Activated gamma-delta T cell treated with anti-CD3 and anti-CD28 coated beads, Interleukin-2, amount 50 U/mL, for 16 hours (primary cell): Measurements from ENCODE around the gene NR4A1.

Experiments
- DNase-seq: peaks from one replicate; pipeline ENCODE4 v3.0.0-alpha.2; 2020; ENCODE audit warnings: low read depth

The NR4A1 gene

DNA sequence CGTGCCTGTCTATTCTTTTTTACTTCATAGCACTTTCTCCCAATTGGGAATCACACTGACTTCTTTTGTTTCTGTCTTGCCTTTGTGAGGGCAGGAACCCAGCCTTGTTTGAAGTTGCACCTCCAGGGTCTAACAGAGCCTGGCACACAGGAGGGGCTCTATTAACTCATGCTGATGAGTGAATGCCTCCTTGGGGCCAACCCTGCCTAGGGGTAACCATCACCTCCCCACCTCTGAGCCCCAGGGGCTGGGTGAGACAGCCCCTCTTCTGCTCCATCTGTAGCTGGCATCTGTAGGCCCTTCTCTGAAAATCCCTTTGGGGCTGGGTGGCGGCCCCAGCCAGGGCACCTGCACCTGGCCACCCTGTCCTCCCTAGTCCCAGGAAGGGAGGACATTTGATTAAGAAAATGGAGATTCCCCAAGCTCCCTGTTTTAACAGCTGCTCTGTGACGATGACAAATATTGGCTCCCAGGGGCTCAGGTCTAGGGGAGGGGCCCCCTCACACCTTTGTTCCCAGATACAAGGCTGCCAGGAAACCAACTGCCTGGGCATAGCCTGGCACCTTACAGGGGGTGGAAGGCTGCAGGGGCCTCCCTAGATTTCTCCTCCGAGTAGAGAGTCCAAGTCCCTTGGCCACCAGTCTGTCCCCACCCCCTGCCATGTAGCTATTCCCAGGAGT is 32.7 kb upstream of the NR4A1 start:
- no peak for DNase-seq

- DNase-seq: no peak
Observed at GRCh38 chr12:52019113-52019770, 32.0 kb upstream of the NR4A1 start.

DNA sequence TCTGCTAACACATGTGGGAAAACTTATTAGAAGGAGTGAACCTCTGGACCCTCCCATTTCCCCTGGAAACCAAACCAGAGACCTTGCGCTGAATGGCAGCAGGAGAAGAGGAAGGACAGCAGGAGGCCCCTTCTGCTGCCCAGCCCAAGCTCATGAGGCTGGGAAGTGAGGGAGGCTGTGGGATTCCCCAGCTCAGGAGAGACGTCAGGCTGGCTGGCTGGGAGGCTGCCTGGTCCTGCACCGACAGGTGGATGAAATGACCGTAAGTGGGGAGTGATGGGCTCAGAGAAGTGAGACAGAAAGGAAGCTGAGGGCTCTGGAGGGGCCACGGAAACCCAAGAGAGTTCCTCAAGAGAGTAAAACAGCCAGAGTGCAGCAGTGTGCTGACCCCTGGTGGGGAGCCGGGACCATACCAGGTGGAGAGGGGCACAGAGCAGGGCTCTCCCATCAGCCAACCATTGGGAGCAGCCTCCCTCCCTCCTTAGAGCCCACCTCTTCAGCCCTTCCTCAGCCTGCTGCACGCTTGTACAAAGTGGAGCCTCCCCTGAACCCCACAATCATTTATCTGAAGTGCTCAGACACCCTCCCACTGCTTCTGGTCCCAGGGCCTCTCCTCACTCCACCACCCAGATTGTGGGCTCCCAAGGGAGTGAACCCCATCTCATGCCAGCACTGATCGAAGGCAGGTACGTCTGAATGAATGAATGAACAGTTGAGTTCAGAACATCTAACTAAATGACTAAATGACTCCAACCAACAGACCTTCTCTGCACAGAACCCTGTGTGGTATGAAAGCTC is 30.5 kb upstream of the NR4A1 start:
- DNase-seq: peak; percentile 51

- DNase-seq: no peak
Observed at GRCh38 chr12:52022841-52023181, 28.4 kb upstream of the NR4A1 start.

- DNase-seq: peak; percentile 86
Observed at GRCh38 chr12:52023182-52023975, 27.9 kb upstream of the NR4A1 start.

DNA sequence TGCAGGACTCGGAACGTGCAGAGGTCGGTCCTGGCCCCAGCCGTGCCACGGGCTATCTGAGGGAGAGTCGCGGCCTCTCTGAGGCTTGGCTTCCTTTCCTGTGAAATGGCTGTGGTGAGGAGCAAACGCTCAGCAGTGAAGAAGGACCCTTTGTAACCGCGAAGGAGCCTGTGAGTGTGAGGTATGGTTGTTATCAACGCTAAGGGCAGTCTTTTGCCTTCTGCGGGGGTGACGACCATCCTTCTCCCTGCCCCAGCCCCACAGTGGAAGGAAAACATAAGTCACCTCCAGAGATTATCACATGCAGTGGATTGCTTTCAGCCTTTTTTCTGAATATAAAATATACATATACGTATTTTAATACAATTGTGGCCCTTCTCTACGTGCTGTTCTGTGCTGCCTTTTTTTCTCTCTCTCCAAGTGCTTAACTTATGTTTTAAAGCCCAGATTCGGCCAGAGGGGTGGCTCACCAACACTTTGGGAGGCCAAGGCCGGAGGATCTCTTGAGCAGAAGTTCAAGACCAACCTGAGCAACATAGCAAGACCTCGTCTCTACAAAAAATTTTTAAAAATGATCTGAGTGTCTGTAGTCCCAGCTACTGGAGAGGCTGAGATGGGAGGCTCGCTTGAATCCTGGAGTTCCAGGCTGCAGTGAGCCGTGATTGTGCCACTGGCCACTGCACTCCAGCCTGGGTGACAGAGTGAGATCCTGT is 27.1 kb upstream of the NR4A1 start:
- no peak for DNase-seq

DNA sequence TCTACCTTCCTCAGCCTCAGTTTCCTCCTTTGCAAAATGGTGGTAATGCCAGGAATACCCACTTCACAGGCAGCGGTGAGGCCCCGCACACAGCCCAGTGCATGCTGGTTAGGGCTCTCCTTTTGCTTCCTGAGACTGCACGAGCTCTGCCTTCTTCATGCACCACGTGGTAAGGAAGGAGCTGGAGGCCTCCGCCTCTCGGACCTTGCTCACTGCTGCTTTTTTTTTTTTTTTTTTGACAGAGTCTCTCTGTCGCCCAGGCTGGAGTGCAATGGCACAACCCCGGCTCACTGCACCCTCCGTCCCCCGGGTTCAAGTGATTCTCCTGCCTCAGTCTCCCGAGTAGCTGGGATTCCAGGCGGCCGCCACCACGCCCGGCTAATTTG is 26.4 kb upstream of the NR4A1 start:
- DNase-seq: no peak

DNA sequence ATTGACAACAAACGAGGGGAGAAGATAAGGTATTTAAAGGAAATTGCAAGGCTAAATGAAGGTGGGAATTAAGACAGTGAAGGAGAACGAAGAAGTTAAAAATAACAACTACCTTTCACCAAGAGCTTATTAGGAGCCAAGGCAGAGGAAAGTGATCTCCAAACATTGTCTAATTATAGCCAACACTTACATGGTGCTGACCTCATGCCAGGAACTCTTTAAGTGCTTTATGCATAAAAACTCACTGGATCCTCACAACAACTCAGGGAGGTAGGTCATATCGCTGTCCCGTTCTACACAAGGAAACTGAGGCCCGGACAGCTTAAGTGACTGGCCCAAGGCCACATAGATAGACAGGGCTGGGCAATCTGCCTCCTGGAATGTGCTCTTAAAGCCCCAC is 25.0 kb upstream of the NR4A1 start:
- DNase-seq: no peak

DNA sequence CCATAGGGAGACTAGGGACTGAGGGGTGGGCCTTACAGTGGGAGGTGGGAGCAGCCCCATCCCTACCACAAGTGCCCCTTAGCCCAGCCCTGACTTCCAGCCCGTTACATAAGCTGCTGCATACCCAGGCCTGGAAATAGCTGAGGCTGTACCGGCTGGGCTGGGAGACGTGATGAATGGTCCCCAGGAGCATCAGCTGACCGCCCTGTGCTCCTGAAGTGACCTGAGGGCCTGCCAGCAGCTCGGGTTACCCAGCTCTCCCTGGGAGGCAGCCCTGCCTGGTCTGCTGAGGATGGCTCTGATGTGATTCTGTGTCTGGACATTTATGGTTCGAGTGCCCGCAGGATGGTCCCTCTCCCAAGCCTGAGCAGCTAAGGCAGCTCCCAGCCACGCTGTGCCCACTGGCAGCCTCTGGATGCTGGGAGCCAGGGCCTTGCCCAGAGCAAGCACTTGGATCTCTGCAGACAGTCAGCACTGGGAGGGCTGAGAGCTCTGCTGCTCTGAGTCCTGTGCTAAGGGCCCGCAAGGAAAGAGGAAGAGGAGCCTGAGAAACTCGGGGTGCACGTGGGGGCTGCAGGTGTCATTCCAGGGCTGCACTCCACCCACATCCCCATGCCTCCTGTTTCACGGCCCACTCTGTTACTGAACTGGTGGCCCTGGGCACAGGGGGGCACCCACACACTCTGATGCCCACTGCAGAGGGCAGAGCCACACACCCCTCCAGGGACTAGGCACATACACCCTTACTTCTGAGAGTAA is 24.0 kb upstream of the NR4A1 start:
- no peak for DNase-seq

DNA sequence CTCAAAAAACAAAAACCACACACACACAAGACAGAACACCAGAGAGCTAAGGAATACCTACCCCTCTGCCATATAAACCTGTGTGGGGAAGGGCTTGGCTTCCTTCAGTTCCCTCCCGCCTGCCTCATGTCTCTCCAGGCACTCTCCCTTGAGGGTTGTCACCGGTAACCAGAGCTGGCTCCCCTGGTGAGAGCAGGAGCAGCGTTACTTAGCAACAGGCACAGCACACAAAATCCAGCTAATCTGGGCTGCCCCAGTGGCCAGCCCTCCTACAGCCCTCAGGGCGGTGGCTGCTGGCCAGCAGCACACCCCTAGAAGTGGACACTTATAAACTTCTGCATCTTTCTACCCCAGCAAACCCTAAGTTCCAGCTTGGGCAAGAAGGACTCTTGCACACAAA is 21.6 kb upstream of the NR4A1 start:
- no peak for DNase-seq

DNA sequence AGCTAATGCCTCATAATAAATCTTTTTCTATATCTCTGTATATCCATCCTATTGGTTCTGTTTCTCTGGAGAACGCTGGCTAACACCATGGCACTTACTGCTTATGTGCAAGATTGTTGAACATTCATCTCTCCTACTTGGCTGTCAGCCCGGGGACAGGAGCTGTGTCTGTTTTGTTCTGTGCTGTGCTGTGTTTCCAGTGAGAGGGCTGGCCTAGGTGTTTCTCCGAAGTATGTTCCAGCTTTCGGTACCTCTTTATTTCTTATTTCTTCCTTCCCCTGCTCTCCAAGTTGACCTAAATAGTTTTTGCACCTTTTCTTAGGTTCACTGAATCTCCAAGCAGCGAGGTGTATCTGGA is 18.8 kb upstream of the NR4A1 start:
- no peak for DNase-seq

DNA sequence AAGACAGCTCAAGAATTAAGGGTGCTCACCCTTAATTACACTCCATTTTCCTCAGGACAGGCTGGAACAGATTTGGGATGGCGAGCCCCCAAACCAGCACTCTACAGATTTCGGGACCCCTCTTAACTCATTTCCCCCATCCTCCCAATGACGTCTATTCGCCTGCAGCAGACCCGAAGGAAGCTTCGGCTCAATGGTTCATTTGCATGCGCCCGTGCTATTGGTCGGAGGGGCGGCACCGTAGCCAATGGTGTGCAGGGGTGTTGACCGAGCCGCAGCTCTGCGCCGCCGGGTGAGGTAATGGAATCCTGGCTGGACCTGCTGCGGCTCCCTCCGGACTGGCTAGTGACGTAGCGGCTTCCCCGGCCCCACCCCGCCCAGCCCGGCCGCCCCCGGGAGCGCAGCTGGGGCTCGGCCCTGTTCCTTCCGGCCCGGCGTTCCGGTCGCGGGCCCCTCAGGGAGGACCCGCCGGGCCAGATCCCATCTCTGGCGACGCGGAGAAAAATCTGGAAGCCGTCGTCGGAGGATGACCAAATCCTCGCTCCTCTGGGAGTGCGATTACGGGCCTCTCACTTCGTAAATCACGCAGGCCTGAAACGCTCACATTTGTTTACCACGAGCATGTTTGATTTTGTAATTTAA is 18.3 kb upstream of the NR4A1 start:
- peak; percentile 80 for DNase-seq

DNA sequence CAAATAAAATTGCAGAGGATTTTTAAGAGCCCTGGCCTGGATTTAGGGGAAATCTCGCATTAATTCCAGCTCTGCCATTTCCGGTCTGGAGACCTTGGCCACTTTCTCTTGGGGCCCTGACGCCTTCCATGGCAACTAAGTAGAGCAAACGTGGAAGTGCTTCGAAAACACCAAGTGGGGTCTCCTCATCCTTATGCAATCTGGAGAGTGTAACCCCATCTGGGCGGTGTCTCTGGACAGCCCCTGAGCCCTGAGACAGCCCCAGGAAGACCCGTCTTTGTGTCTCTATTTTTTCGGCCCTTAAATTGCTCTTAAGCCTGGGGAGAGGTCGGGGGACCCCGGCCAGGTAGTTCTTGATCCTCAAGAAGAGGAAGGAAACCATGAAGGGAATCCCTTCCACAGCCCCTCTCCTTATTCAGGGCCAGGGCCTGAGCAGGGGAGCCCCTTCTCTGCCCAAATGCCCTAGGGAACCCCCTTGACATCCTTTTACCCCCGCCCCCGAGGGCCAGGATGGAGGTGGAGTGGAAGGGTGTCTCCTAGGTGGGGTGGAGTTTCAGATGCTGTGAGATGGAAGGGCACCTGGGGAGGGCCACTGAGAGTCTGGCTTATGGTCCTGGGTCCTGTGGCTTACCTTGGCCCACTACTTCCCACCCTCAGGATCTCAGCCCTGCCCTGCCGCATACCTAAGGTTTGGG is 17.6 kb upstream of the NR4A1 start:
- DNase-seq: no peak

- no peak for DNase-seq
Observed at GRCh38 chr12:52035190-52035589, 16.1 kb upstream of the NR4A1 start.

GRCh38 chr12:52035926-52036325 is 15.3 kb upstream of the NR4A1 start:
- no peak for DNase-seq

- peak; percentile 73 for DNase-seq
Observed at GRCh38 chr12:52036587-52037171, 14.6 kb upstream of the NR4A1 start.

DNA sequence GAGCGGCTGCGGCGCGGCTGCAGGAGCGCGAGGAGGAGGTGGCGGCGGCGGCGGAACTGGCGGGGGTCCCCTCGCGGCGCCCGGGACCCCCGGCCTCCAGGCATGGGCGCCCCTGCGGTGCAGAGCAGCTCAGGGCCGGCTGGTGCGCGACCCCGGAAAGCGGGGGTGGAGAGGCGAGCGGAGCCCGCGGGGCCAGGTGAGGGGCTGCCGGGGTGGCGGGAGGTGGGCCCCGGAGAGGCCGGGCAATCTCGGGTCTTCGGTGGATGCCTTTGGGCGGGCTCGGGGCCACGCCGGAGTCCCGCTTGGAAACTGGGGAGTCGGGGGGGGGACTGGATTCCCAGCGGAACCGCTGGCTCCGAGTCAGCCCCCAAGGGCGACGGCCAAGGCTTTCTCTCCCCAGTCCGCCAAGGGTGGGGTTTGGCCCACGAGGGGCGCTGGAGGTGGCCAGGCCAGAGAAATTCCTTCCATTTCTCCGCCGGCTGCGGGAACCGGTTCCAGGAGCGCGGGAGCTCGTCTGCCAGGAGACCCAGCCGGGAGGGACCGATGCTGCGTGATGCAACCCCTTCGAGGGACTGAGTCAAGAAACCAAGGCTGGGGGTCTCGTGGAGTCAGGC is 13.9 kb upstream of the NR4A1 start:
- DNase-seq: no peak

GRCh38 chr12:52038447-52038846 is 12.8 kb upstream of the NR4A1 start:
- DNase-seq: no peak

GRCh38 chr12:52041035-52041434 is 10.2 kb upstream of the NR4A1 start:
- DNase-seq: no peak
